Mesothelial cell of epicardium (in vitro differentiated cells): ENCODE measurements around the gene RPRML. TPM values are rescaled to one million over a fixed set of nuclear protein-coding genes. Genes with fewer than 3 reads are reported as not detected.

Experiments used
- DNase-seq, 2 experiments: peaks; one replicate each; pipeline ENCODE4 v3.0.0; 2021; ENCODE audit warnings: low spot score in 2 of 2; ENCODE audit not compliant: unreplicated experiment in 2 of 2
- H3K27ac Mint-ChIP-seq: 2 replicates; pipeline ENCODE4 v1.8.0; 2021; ENCODE audit warnings: mixed read lengths
- H3K27me3 Mint-ChIP-seq: 2 replicates; pipeline ENCODE4 v1.8.0; 2021; ENCODE audit warnings: low read depth, mixed read lengths
- H3K36me3 Mint-ChIP-seq: 2 replicates; pipeline ENCODE4 v1.8.0; 2021; ENCODE audit warnings: mixed read lengths
- H3K4me1 Mint-ChIP-seq: 2 replicates; pipeline ENCODE4 v1.8.0; 2021; ENCODE audit warnings: mixed read lengths
- H3K4me3 Mint-ChIP-seq: 2 replicates; pipeline ENCODE4 v1.8.0; 2021; ENCODE audit warnings: mild to moderate bottlenecking, moderate library complexity, mixed read lengths
- H3K9me3 Mint-ChIP-seq: 2 replicates; pipeline ENCODE4 v1.8.0; 2021; ENCODE audit warnings: mixed read lengths
- CTCF ChIP-seq: fragments of 200-600 bp; sonication (generic); IDR thresholded peaks from one replicate; pipeline ENCODE4 v1.5.0; 2021; ENCODE audit warnings: antibody characterized with exemption; ENCODE audit not compliant: unreplicated experiment
- total RNA-seq: library from RNA; stranded (reverse); gene quantifications from 3 replicates; pipeline ENCODE4 v1.2.1, GENCODE V29; 2021

Gene RPRML
- total RNA-seq, 1 donor from 2014 or later: not detected

- Mint-ChIP-seq H3K4me3 (no peak overlapping the region), H3K4me1 (no peaks in the 10 kb centered on the region), H3K9me3 (no peaks in the 10 kb centered on the region), H3K36me3 (no peaks in the 10 kb centered on the region), H3K27ac (no peak overlapping the region), H3K27me3 (peaks cover 46% of the 10 kb centered on the region)
- DNase-seq: no peak
- no peak for TF ChIP-seq CTCF
These were observed 6.7 kb downstream of the RPRML start for GRCh38 chr17:46972346-46972745.

DNA sequence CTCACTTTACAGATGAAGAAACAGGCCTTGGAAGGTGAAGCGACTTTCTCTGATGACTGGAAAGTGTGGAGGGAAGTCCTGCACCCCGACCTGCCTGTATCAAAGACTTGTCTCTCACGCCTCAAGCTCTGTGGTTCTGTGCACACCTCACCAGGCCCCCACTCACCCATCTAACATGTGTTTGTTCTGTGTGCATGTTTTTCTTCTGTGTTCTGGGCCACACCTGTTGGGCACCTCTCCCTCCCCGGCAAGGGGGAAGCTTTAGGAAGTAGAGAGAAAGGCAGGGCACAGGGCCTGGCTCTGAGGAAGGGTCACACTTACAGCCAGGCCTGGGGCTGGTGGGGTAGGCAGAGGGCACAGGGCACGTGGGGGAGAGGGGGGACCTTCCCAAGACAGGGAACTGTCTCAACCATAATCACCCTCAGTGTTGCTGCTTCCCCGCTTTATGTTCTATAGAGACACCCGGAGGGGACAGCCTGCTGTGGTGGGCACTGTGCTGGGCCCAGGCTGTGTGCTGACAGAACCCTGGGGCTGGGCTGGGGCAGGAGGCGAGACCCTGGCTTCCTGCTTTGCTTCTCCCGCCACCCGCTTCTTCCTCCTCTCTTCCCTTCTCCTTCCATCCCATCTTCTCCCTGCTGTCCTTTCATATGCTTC is 7.3 kb downstream of the RPRML start:
- Mint-ChIP-seq H3K27me3 (peaks cover 44% of the 10 kb centered on the region), H3K9me3 (no peaks in the 10 kb centered on the region), H3K4me3 (no peak overlapping the region), H3K4me1 (no peaks in the 10 kb centered on the region), H3K27ac (no peak overlapping the region), H3K36me3 (no peaks in the 10 kb centered on the region)
- DNase-seq: no peak
- no peak for TF ChIP-seq CTCF

DNA sequence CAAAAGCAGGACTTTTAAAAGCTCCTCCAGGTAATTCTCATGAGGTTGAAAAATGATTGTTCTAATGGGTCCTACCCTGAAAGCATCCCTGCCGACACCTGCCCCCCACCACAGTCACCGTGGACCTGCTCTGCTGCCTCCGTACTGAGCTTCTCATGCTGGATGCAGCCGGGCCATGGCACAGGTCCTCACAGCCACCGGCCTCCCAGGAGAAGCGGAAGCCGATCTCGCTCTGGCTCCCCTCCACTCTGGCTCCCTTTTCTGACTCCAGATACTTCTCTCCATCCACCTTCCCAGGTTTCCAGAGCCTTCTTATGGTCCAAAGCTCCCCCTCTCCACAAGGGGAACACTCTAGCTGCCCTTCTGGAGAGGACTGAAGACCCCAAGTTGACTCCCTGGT is 10.2 kb downstream of the RPRML start:
- no peaks in the 10 kb centered on the region for H3K4me1 Mint-ChIP-seq
- H3K27ac Mint-ChIP-seq: no peak overlapping the region
- no peaks in the 10 kb centered on the region for H3K36me3 Mint-ChIP-seq
- no peak for TF ChIP-seq CTCF
- no peak for DNase-seq
- H3K27me3 Mint-ChIP-seq: peaks cover 27% of the 10 kb centered on the region
- H3K9me3 Mint-ChIP-seq: no peaks in the 10 kb centered on the region
- no peak overlapping the region for H3K4me3 Mint-ChIP-seq

- Mint-ChIP-seq H3K36me3 (no peaks in the 10 kb centered on the region), H3K27me3 (peaks cover 21% of the 10 kb centered on the region), H3K27ac (no peak overlapping the region), H3K4me1 (no peaks in the 10 kb centered on the region), H3K9me3 (no peaks in the 10 kb centered on the region), H3K4me3 (no peak overlapping the region)
- TF ChIP-seq CTCF: no peak
- DNase-seq: no peak
These were observed 10.7 kb downstream of the RPRML start for GRCh38 chr17:46968224-46968834.

GRCh38 chr17:46964315-46965265 is 14.5 kb downstream of the RPRML start:
- H3K4me3 Mint-ChIP-seq: no peak overlapping the region
- DNase-seq: no peak
- no peaks in the 10 kb centered on the region for H3K4me1 Mint-ChIP-seq
- no peak overlapping the region for H3K27ac Mint-ChIP-seq
- H3K9me3 Mint-ChIP-seq: peaks cover 11% of the 10 kb centered on the region
- TF ChIP-seq CTCF: no peak
- no peaks in the 10 kb centered on the region for H3K36me3 Mint-ChIP-seq
- H3K27me3 Mint-ChIP-seq: peaks cover 16% of the 10 kb centered on the region
